CD14-positive monocyte (primary cell): ENCODE data around the gene TIGD3. TPM values are rescaled to one million over a fixed set of nuclear protein-coding genes. Genes with fewer than 3 reads are reported as not detected.

Experiments used
- DNase-seq, 3 donors: peaks; one replicate each; pipeline ENCODE4 v3.0.0-alpha.2; 2011 to 2022
- H2AFZ ChIP-seq: 2 replicates; pipeline ENCODE4 v1.6.0; 2012; ENCODE audit warnings: mild to moderate bottlenecking, low read depth, low read length, inconsistent platforms; ENCODE audit not compliant: insufficient read depth, poor library complexity, severe bottlenecking
- H3K27ac ChIP-seq, 2 donors: 1 replicate in 1 of 2; 2 replicates in 1 of 2; pipeline ENCODE4 v1.5.1; 2012 to 2013; ENCODE audit warnings: low read length in 2 of 2, control low read depth in 1 of 2, inconsistent platforms in 1 of 2, low read depth in 1 of 2, mild to moderate bottlenecking in 1 of 2
- H3K27me3 ChIP-seq, 2 donors: one replicate each; pipeline versions ENCODE4 v1.6.0 to v1.6.1; 2011 to 2013; ENCODE audit warnings: low read length in 2 of 2; ENCODE audit not compliant: control insufficient read depth in 2 of 2, insufficient read depth in 2 of 2
- H3K36me3 ChIP-seq, 2 donors: replicated peaks in 1 of 2; 1 replicate in 1 of 2; 2 replicates in 1 of 2; pipeline versions ENCODE4 v1.5.1 to v1.6.1; 2012 to 2013; ENCODE audit warnings: low read length in 2 of 2, control low read depth in 1 of 2, inconsistent platforms in 1 of 2, mild to moderate bottlenecking in 1 of 2; ENCODE audit not compliant: insufficient read depth in 2 of 2, control insufficient read depth in 1 of 2
- H3K4me1 ChIP-seq, 2 donors: 1 replicate in 1 of 2; 2 replicates in 1 of 2; pipeline versions ENCODE4 v1.5.1 to v1.6.1; 2012 to 2013; ENCODE audit warnings: low read length in 2 of 2, control low read depth in 1 of 2, inconsistent platforms in 1 of 2, mild to moderate bottlenecking in 1 of 2, moderate library complexity in 1 of 2; ENCODE audit not compliant: insufficient read depth in 2 of 2, control insufficient read depth in 1 of 2
- H3K4me2 ChIP-seq: replicated peaks from 2 replicates; pipeline ENCODE3; 2012; ENCODE audit warnings: low read length, moderate library complexity, mild to moderate bottlenecking; ENCODE audit not compliant: poor library complexity, severe bottlenecking; ENCODE audit errors: extremely low read depth
- H3K4me3 ChIP-seq, 3 experiments: fragments of 200-600 bp in 1 of 3; sonication (generic) in 1 of 3; replicated peaks in 1 of 3; 1 replicate in 2 of 3; 2 replicates in 1 of 3; pipeline ENCODE4 v1.5.1; 2011 to 2013; ENCODE audit warnings: low read length in 3 of 3, mild to moderate bottlenecking in 3 of 3, control low read depth in 2 of 3, low read depth in 2 of 3, inconsistent platforms in 1 of 3, moderate library complexity in 1 of 3
- H3K79me2 ChIP-seq: 2 replicates; pipeline ENCODE4 v1.6.0; 2012; ENCODE audit warnings: mild to moderate bottlenecking, control low read depth, inconsistent platforms, low read length, moderate library complexity; ENCODE audit not compliant: insufficient read depth
- H3K9ac ChIP-seq: 2 replicates; pipeline ENCODE4 v1.6.0; 2017; ENCODE audit warnings: low read length, mild to moderate bottlenecking; ENCODE audit not compliant: insufficient read depth, poor library complexity, severe bottlenecking
- H3K9me3 ChIP-seq, 2 donors: replicated peaks in 1 of 2; 1 replicate in 1 of 2; 2 replicates in 1 of 2; pipeline versions ENCODE4 v1.5.1 to v1.6.1; 2012 to 2013; ENCODE audit warnings: low read length in 2 of 2, control low read depth in 1 of 2; ENCODE audit not compliant: control insufficient read depth in 1 of 2, insufficient read depth in 1 of 2
- H4K20me1 ChIP-seq: 2 replicates; pipeline ENCODE4 v1.6.0; 2012; ENCODE audit warnings: mild to moderate bottlenecking, low read length, control low read depth, moderate library complexity; ENCODE audit not compliant: insufficient read depth
- H3K27ac Mint-ChIP-seq, 7 donors: one replicate each; pipeline ENCODE4 v1.8.0; 2020; ENCODE audit warnings: mild to moderate bottlenecking in 7 of 7, mixed read lengths in 7 of 7, moderate library complexity in 6 of 7, inconsistent platforms in 2 of 7
- H3K27me3 Mint-ChIP-seq, 3 donors: one replicate each; pipeline ENCODE4 v1.8.0; 2021 to 2022; ENCODE audit warnings: low read depth in 3 of 3, mild to moderate bottlenecking in 3 of 3, mixed read lengths in 3 of 3, moderate library complexity in 3 of 3, inconsistent platforms in 1 of 3
- H3K36me3 Mint-ChIP-seq, 2 donors: one replicate each; pipeline ENCODE4 v1.8.0; 2020; ENCODE audit warnings: mixed read lengths in 2 of 2, inconsistent platforms in 1 of 2, mild to moderate bottlenecking in 1 of 2
- H3K4me1 Mint-ChIP-seq: one replicate; pipeline ENCODE4 v1.8.0; 2020; ENCODE audit warnings: mild to moderate bottlenecking, mixed read lengths
- H3K4me3 Mint-ChIP-seq, 2 donors: one replicate each; pipeline ENCODE4 v1.8.0; 2020; ENCODE audit warnings: mild to moderate bottlenecking in 2 of 2, mixed read lengths in 2 of 2, moderate library complexity in 1 of 2
- H3K9me3 Mint-ChIP-seq, 7 donors: one replicate each; pipeline ENCODE4 v1.8.0; 2020 to 2022; ENCODE audit warnings: mixed read lengths in 7 of 7, mild to moderate bottlenecking in 6 of 7, moderate library complexity in 6 of 7, inconsistent platforms in 2 of 7
- CTCF ChIP-seq: fragments of 200-600 bp; IDR thresholded peaks from one replicate; pipeline ENCODE4 v1.8.0; 2022; ENCODE audit warnings: antibody characterized with exemption, mild to moderate bottlenecking
- WGBS: methylation state at CpG from one replicate; pipeline ENCODE4 v1.1.5; 2013; ENCODE audit warnings: missing lambda C conversion rate; ENCODE audit not compliant: insufficient coverage; 5-methylcytosine and 5-hydroxymethylcytosine counted together
- intact Hi-C, 2 donors: fragments of 100-400 bp; cut with micrococcal nuclease; formaldehyde crosslinking; loops; one replicate each; pipeline versions ENCODE4 v1.15.0 to v1.15.1; 2023
- polyA plus RNA-seq, 3 donors: library from polyadenylated mRNA; depleted of rRNA in 1 of 3; unstranded in 2 of 3; stranded (reverse) in 1 of 3; fragments of 300-500 nt in 2 of 3; fragments of >200 nt in 1 of 3; fragmentation: Illumina TruSeq in 2 of 3; gene quantifications; 1 replicate in 2 of 3; 2 replicates in 1 of 3; pipeline ENCODE4 v1.2.3, GENCODE V29; 2012 to 2021

The TIGD3 gene
- polyA plus RNA-seq, 3 donors = 1.7 to 3.7 (median 2.8) TPM

GRCh38 chr11:65309006-65309405, 45.5 kb upstream of the TIGD3 start:
- Histone ChIP-seq H2AFZ (no peak overlapping the region), H3K36me3 (peaks cover 0 to 9% of the 10 kb centered on the region in 2 donors), H3K27me3 (peaks cover 2 to 9% of the 10 kb centered on the region in 2 donors), H3K79me2 (no peaks in the 10 kb centered on the region), H3K4me3 (no peak overlapping the region), H3K9me3 (no peaks in the 10 kb centered on the region), H3K4me1 (peaks cover 24 to 59% of the 10 kb centered on the region in 2 donors), H3K4me2 (peak overlapping the region; percentile 24), H3K27ac (peak overlapping the region; percentile 56 to 62), H3K9ac (peak overlapping the region; percentile 40), H4K20me1 (no peaks in the 10 kb centered on the region)
- Mint-ChIP-seq H3K27ac (peak overlapping the region in 6 of 7 donors; percentile 52 to 93 (median 81)), H3K36me3 (peaks cover 7 to 18% of the 10 kb centered on the region in 2 donors), H3K9me3 (peaks cover 0 to 2% (median 0%) of the 10 kb centered on the region in 7 donors), H3K4me1 (peaks cover 45% of the 10 kb centered on the region), H3K27me3 (peaks cover 13 to 29% (median 27%) of the 10 kb centered on the region in 3 donors), H3K4me3 (peak overlapping the region; percentile 9 to 75)
- intact Hi-C loops = no loop called here
- WGBS = 80% methylated on average over 1 of the region's 5 CpGs
- peak in 1 of 3 donors; percentile 61 for DNase-seq
- TF ChIP-seq CTCF = no peak

GRCh38 chr11:65310215-65310614, 44.3 kb upstream of the TIGD3 start:
- no peak for DNase-seq
- no peak overlapping the region for H3K9ac ChIP-seq
- Mint-ChIP-seq H3K4me1 (peaks cover 49% of the 10 kb centered on the region), H3K9me3 (peaks cover 0 to 2% (median 0%) of the 10 kb centered on the region in 7 donors), H3K27me3 (peaks cover 14 to 35% (median 30%) of the 10 kb centered on the region in 3 donors), H3K36me3 (peaks cover 4 to 13% of the 10 kb centered on the region in 2 donors), H3K27ac (no peak overlapping the region), H3K4me3 (peak overlapping the region in 1 of 2 donors; percentile 39)
- no peaks in the 10 kb centered on the region for H3K9me3 ChIP-seq
- no peak for TF ChIP-seq CTCF
- H3K4me1 ChIP-seq = peaks cover 32 to 70% of the 10 kb centered on the region in 2 donors
- peaks cover 0 to 7% of the 10 kb centered on the region in 2 donors for H3K36me3 ChIP-seq
- intact Hi-C loops = loop anchor here in 1 of 2 donors (10.0 kb wide), 1 partner anchor 105 kb away; no protein-coding TSS in a partner anchor
- WGBS = 84% methylated on average over 10 of the region's 10 CpGs
- H3K79me2 ChIP-seq = no peaks in the 10 kb centered on the region
- no peak overlapping the region for H3K4me3 ChIP-seq
- H3K27me3 ChIP-seq = peaks cover 2 to 11% of the 10 kb centered on the region in 2 donors
- H4K20me1 ChIP-seq = peaks cover 3% of the 10 kb centered on the region
- H2AFZ ChIP-seq = no peak overlapping the region
- H3K4me2 ChIP-seq = no peak overlapping the region
- no peak overlapping the region for H3K27ac ChIP-seq
